HG02981 (cell line): ENCODE data around the gene MTG2.

ENCODE experiments used
- ATAC-seq: cut with Tn5 transposase; IDR thresholded peaks from one replicate; pipeline ENCODE4 v1.9.1; 2021; ENCODE audit warnings: mild to moderate bottlenecking, moderate library complexity; ENCODE audit not compliant: unreplicated experiment

MTG2 gene

DNA sequence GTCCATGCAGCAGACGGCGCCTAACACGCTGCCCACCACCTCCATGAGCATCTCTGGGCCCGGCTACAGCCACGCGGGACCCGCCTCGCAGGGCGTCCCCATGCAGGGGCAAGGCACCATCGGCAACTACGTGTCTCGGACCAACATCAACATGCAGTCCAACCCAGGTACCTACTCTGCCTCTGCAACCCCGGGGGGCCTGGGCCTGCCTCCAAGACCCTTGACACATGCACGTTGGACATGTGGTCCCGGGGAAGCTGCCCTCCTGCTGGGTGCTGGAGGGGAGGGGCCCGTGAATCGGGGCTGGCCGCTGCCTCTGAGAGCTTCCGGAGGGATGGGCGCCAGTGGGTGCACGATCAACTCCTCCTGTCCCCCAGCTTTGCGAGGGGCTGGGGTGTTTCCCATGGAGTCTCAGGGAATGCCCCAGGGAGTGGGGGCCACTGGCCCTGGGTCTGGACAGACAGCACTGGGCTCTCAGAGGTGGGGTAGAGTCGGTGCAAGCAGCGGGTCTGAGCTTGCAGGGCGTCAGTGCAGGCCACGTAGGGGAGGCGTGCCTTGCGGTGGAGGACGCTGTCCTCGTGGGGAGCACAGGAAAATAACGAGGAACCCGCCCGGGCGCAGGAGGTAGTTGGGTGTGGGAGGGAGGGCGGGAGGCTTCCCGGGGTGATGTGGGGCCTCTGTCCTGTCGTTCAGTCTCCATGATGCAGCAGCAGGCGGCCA, 19.9 kb upstream of the MTG2 start:
- ATAC-seq: no peak

DNA sequence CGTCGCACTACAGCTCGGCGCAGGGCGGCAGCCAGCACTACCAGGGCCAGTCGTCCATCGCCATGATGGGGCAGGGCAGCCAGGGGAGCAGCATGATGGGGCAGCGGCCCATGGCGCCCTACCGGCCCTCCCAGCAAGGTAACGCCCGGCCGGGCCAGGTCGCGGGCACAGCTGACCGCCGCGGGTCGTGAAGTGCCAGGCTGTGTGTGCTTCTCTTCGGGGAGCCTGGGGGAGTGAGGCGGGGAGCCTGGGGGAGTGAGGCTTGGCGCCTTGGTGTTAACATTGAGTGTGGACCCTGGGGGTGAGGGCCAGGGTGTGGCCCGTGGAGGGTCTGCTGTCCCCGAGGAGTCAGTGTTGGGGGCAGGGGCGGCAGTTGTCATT, 19.4 kb upstream of the MTG2 start:
- ATAC-seq: no peak

DNA sequence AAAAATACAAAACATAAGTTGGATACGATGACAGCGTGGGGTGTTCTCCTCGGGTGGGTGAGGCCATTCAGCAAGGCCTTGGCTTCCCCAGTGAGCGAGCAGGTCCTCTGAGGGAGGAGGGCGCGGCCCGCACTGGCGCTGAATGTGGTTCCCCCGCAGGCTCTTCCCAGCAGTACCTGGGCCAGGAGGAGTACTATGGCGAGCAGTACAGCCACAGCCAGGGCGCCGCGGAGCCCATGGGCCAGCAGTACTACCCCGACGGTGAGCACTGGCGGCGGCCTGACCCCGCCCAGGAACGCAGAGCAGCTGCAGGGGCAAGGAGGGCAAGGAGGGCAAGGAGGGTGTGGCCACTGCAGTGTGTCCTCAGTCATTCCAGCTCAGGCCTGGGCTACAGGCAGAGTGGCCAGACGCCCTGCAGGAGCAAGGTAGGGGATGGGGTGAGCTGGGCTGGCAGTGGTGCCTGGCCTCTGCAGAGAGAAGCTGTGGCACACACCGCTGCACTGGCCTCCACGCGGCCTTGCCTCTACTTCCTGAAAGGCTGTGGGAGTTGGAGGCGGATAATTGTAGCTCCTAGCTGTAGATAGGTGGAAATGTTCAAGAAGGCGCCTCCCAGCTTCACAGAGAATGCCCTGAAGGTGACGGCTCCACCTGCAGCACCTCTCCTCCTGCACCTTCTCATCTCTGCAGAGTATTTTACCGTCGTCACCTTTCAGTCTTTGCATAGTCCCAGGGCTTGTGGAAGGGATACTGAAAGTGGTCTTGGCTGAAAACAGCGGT, 18.7 kb upstream of the MTG2 start:
- no peak for ATAC-seq

DNA sequence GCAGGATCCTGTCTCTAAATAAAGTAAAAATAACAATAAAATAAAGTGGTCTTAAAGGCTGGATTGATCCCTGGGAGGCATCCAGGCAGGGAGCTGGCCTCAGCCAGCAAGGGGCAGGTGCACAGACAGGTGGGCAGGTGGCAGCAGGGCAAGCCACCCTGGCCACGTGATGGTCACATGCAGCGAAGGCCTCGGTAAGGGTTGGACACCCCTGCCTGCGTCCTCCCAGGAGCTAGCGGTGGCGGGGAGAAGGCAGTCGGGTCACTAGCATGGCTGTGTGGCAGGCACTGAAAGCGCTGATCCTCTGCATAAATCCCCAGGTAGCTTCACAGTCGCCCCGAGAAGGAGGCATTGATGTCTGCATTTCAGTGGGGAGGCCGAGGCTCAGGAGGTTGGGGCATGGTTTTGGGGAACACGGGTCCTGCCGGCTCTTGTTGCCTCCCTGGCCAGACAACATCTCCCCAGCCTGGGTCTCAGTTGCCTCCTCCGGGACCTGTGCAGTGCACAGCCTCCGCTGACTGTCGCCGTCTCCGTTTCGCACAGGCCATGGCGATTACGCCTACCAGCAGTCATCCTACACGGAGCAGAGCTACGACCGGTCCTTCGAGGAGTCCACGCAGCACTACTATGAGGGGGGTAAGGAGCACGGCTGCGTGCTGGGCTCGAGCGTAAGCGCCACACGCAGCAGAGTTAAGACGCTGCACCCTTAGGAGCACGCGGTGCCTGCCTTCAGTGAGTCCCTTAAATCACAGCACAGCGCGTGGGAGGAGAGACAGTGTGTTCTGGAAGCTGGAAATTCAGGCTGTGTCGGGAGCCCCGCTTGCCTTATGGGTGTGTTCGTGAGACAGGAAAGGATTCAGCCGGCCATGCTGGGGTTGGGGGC, 17.7 kb upstream of the MTG2 start:
- ATAC-seq: no peak

DNA sequence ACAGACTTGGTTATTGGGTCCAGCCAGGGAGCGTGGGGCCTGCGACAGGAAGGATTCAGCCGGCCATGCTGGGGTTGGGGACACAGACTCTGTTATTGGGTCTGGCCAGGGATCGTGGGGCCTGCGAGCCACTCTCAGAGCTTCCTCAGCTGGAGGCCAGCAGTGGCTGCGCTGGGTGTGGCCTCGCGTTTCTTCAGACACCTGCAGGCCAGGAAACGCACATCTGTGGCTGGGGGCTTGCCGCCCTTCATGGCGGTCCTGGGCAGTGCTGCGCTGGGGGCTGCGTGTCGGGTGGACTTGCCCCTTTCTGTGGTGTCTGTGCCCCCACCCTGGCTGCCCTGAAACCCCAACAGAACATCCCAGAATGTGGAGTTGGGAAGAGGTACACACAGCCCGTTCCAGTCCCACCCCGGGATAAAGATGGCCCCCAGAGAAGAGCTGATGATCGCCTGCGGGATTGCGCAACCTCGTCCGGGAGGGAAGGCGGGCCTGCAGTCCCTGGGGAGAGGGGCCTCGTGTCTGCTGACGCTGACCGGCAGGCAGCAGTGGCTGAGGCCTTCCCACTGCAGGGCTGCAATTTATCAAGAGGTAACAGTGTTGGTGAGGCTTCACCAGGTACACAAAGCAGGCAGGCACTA, 16.9 kb upstream of the MTG2 start:
- no peak for ATAC-seq

DNA sequence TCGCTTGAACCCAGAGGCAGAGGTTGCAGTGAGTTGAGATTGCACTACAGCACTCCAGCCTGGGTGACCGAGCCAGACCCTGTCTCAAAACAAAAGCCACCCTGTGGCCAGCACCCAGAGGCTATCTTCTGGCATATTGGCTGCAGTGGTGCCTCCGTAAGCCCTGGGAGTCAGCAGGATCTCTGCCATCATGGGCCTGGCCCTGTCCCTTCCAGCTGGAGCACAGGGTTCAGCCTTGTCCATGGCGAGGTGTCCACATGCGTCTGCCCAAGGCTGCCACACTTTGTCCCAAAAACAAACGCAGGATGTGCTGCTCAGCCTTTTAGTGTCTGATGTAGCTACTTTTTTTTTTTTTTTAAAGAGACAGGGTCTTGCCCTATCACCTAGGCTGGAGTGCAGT, 15.4 kb upstream of the MTG2 start:
- ATAC-seq: no peak

DNA sequence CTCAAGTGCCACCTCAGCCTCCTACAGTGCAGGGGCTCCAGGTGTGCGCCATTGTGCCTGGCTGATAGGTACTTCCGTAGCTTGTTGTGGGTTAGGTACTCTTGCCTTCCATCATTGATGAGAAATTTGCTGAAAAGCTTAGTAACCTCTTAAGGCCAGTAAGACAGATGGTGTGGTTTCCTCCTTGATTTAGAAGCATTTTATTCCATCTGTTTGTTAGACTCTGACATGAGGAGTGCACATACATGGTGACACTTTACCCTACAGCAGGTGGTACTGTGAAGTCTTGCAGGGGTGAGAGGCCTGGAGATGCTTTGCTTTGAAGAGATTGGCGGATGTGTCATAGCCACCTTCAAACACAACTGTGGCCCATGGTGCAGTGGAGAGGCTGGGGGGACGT, 14.8 kb upstream of the MTG2 start:
- ATAC-seq: no peak

DNA sequence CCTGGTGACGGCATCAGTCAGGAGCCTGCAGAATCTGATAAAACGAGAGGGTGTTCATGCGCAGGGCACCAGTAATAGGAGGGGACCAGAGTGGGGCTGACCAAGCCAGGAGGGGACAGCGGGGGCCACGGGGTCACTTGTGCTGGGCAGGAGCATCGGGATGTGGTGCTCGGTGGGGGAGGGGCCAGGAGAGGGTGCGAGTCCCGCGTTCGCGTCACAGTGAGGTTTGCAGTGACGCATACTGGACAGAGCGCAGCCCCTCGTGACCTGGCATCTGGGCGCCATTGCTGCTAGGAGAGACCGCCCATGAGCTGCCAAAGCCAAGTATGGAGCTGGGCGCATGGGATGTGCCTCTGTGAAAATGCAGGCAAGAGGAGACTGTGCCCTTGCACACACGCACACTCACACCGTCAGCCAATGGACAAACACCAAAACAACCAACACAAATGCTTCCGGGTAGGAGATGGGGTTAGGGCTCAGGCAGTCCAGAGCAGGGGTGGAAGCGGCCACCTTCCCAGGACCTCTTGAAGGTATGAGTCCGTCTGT, 13.9 kb upstream of the MTG2 start:
- ATAC-seq: no peak

DNA sequence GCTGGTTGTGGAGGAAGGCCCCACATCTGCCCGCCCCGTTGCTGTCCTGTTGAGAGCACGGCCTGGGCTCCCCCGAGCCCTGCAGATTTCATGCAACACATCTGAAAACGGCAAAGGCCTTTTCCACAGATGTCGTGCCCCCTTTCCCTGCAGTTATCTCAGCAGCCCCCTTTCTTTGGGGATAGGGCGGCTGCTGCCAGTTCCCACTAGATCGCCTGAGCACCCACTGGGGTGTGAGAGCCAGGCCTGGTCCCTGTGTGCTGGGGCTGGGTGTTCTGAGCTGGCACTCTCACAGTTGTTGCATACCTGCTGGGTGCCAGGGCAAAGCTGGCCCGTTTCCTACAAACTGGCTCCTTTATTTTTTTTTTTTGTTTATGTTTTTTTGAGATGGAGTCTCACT, 12.3 kb upstream of the MTG2 start:
- ATAC-seq: no peak

DNA sequence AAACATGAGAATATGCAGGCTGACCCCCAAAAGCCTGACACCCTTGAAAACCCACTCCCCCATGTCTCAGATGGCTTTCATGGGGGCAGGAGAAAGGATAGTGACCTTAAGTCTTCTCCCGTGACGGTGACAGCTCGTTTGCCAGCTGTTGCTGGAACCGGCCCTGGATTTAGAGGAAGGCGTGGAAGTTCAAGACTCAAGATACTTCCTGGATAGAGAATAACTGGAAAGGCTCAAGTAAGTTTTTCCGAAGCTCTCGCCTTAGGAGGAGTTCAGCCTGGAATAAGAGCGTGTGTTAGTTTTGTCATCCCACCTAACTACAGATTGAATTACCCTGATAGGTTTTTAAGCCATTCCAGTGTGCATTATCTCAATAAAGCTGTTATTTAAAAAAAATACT, 11.6 kb upstream of the MTG2 start:
- no peak for ATAC-seq

DNA sequence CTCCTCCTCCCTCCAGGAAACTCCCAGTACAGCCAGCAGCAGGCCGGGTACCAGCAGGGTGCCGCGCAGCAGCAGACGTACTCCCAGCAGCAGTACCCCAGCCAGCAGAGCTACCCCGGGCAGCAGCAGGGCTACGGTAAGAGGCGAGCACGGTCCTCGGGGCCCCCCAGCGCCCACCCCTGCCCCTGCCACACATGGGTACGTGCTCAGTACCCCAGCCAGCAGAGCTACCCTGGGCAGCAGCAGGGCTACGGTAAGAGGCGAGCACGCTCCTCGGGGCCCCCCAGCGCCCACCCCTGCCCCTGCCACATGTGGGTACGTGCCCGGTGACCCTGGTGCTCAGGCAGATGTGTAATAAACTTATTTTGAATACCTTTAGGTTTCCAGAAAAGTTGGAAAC, 10.2 kb upstream of the MTG2 start:
- ATAC-seq: no peak

DNA sequence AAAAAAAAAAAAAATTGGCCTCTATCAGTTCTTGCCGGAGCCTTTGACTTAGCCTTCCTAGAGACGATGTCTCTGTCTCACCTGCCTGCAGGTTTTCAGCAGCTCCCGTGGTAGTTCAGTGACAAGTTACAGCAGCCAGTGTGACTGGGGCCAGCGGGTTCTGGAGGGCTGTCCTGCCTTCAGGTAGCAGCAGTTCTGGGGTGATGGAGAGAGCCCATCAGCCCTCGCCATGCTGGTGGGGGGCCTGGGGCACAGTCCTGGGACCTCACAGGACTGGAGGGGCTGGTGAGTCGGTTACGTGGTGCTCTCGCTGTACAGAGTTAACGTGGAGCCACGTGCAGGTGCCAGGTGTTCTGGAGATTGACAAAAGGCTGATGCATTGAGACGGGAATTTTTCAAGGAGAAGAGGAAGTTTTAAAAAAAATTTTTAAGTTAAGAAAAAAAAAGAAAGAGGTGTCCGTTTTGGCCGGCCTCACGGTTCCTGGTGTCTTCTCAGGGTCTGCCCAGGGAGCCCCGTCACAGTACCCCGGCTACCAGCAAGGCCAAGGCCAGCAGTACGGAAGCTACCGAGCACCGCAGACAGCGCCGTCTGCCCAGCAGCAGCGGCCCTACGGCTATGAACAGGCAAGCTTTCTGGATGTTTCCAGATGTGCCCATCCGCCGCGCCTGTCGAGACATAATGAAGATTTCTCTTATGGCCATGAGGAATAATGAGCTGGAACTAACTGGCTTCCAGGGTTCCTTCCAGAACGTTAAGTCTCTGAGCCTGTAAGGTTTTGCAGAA, 8.6 kb upstream of the MTG2 start:
- ATAC-seq: no peak

DNA sequence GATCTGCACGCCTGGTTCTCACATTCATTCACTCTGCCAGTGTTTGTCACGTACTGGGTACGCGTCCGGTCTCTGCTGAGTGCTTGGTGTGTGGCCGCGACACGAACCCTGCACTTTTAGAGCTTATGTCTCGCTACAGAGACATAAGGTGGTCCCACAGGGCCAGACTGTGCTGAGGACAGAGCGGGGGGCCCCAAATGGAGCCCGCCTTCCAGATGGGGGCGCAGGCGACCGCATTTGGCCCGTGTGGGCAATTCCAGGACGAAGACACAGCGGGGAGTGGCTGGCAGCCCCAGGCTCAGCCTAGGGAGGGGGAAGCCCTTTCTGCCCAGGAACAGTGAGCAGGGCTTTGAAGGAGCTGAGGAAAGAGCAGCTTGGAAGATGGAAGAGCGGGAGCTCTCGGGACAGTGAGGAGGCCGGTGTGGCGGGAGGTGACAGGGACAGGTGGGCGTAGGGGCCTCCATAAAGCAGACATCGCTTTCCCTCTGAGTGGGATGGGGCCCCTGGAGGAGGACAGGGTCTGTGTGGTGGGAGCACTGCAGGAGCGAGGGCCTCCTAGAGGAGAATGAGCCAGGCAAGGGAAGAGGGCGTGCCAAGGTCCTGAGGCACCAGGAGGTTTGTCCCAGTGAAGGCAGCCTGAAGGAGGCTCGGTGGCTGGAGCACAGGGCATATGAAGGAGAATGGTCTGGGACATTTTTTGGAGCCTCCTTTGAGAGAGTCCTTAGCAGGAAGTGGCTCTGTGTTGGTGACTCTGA, 7.8 kb upstream of the MTG2 start:
- ATAC-seq: no peak

DNA sequence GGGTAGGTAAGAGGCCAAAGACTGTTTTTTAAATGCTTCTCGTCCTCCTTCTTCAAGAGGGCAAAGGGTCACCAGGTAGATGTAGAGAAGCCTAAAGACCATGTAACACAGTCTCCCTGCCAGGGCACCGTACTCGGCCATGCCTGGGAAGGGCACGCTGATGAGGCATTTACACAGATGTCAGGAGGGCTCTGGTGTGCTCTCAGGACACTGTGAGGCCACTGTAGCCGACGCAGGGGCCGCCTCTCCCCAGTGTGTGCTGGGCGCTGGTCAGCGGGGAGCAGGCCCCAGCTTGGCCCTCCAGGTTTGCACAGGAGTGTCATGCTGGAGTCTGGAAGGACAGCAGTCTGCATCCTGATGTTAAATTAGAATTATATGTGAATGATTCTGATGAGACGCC, 7.1 kb upstream of the MTG2 start:
- ATAC-seq: no peak

DNA sequence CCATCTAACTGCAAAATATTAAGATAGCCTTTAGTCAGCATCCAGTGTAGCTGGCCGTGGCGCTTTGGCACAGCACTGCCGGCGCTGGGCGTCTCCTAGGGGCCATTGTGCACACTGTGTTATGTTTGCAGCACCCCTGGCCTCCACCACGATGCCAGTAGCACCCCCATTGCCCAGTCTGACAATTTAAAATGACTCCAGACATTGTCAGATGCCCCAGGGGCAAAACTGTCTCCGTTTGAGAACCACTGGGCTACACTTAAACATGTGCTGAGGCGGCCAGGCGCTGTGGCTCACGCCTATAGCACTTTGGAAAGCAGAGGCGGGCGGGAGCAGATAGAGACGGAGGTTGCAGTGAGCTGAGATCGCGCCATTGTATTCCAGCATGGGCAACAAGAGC, 6.0 kb upstream of the MTG2 start:
- ATAC-seq: no peak

DNA sequence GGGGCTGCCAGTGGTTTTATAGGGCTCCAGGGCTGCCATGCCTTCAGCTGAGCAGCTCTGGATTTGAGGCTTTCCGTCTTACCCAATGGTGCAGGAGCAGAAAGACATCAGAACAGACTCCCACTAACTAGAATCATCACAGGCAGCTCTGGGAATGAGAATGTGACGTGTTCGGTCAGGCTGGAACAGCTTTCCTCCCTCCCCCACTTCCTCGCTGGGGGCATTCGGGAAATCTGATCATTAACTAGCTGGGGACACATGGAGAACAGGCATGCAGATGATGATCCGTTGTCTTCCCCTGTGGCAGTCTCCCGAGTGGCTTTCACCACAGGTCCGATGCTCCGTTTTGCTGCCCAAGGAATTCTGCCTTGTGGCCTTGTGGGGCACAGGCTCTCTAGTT, 5.5 kb upstream of the MTG2 start:
- ATAC-seq: no peak

DNA sequence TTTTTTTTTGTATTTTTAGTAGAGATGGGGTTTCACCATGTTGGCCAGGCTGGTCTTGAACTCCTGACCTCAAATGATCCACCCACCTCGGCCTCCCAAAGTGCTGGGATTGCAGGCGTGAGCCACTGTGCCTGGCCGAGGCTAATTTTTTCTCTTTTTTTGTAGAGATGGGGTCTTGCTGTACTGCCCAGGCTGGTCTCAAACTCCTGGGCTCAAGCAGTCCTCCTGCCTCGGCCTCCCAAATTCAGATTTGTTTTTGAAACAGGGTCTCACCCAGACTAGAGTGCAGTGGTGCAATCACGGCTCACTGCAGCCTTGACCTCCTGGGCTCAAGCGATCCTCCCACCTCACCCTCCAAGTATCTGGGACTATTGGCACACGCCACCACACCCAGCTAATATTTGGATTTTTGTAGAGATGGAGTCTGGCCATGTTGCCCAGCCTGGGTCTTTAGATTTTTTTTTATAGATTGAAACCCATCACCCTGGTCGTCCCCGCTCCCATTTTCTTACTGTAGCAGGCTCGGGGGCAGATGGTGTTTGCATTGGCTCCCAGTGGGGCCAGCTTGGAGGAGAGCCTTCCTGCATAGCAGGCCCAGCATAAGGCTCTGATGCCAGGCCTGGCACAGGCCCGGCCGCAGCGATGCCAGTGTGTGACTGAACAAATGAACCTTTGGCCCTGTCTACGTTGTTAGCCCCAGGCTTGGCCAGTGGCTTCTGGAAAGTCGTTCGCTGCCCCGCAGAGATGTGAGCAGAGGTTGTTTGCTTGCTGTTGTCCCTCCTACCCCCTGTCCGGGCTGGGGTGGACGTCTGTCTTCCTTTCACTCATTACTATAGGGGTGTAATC, 4.3 kb upstream of the MTG2 start:
- ATAC-seq: no peak

DNA sequence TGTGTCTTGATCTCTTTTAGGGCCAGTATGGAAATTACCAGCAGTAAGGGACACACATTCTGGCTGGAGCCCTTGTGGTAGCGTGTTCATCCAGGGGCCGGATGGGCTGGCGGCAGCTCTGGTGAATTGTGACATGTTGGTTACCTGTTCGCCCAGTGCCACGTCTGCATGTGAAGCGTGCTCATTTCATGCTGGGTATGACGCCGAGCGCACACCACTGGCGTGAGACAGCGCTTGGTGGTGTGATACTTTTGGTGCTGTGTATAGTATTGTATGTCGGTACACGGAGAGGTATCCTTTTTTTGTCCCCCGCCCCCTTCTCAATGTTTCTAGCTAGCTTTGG, 3.7 kb upstream of the MTG2 start:
- no peak for ATAC-seq

DNA sequence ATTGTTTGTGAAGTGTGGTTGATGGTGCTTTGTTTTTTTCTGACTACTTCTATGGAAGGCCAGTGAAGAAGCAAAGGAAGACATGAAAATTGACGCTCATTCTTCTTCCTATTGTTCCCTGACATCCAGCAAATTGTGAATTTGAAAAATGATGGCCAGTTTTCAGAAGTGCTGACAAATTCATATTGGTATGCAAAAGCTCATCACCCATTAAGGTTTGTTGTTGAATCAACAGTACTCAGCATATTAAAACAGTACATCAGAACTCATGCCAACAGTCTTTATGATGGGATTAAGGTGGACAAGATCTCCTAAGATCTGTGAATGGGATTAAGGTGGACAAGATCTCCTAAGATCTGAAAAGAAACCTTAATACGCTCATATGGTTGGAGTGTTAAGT, 1.0 kb upstream of the MTG2 start:
- no peak for ATAC-seq
